Liver (tissue), 9 donors: Measurements from ENCODE around the gene UPF1. TPM values are rescaled to one million over a fixed set of nuclear protein-coding genes. Genes with fewer than 3 reads are reported as not detected.

Experiments used
- DNase-seq: peaks from one replicate; pipeline ENCODE4 v3.0.0-alpha.2; 2017; ENCODE audit warnings: low spot score
- H3K27ac ChIP-seq, 2 donors: one replicate each; pipeline ENCODE4 v1.7.0; 2013; ENCODE audit warnings: inconsistent platforms in 2 of 2, low read length in 2 of 2, control low read depth in 1 of 2, low read depth in 1 of 2, mild to moderate bottlenecking in 1 of 2
- H3K27me3 ChIP-seq, 4 donors: one replicate each; pipeline versions ENCODE4 v1.6.1 to v1.7.0; 2013; ENCODE audit warnings: low read length in 3 of 4, inconsistent platforms in 1 of 4, mild to moderate bottlenecking in 1 of 4, moderate library complexity in 1 of 4; ENCODE audit not compliant: control insufficient read depth in 4 of 4, insufficient read depth in 4 of 4
- H3K36me3 ChIP-seq, 4 donors: one replicate each; pipeline versions ENCODE4 v1.6.1 to v1.7.0; 2013; ENCODE audit warnings: low read length in 3 of 4, mild to moderate bottlenecking in 3 of 4, low read depth in 1 of 4, moderate library complexity in 1 of 4; ENCODE audit not compliant: control insufficient read depth in 4 of 4, insufficient read depth in 3 of 4
- H3K4me1 ChIP-seq, 4 donors: one replicate each; pipeline versions ENCODE4 v1.6.1 to v1.7.0; 2013; ENCODE audit warnings: low read length in 3 of 4, mild to moderate bottlenecking in 3 of 4, moderate library complexity in 1 of 4; ENCODE audit not compliant: control insufficient read depth in 4 of 4, insufficient read depth in 4 of 4
- H3K4me3 ChIP-seq, 3 donors: one replicate each; pipeline versions ENCODE4 v1.6.1 to v1.7.0; 2013; ENCODE audit warnings: low read length in 3 of 3, control low read depth in 1 of 3, low read depth in 1 of 3, mild to moderate bottlenecking in 1 of 3
- H3K9ac ChIP-seq, 2 donors: one replicate each; pipeline ENCODE4 v1.7.0; 2013; ENCODE audit warnings: low read length in 2 of 2, mild to moderate bottlenecking in 2 of 2, moderate library complexity in 2 of 2, control low read depth in 1 of 2, low read depth in 1 of 2
- H3K9me3 ChIP-seq, 4 donors: one replicate each; pipeline versions ENCODE4 v1.6.1 to v1.7.0; 2013; ENCODE audit warnings: low read length in 3 of 4; ENCODE audit not compliant: control insufficient read depth in 4 of 4
- EGR1 ChIP-seq, 2 donors: IDR thresholded peaks; 2 replicates each; pipeline ENCODE4 v1.6.1; 2016 to 2018; ENCODE audit warnings: antibody characterized with exemption in 2 of 2, low read depth in 2 of 2
- FOXA1 ChIP-seq: IDR thresholded peaks from 2 replicates; pipeline ENCODE4 v1.6.1; 2016; ENCODE audit warnings: antibody characterized with exemption
- FOXA2 ChIP-seq: IDR thresholded peaks from 2 replicates; pipeline ENCODE4 v1.6.1; 2016; ENCODE audit warnings: antibody characterized with exemption
- GABPA ChIP-seq, 2 donors: IDR thresholded peaks in 1 of 2; conservative IDR thresholded peaks in 1 of 2; 2 replicates each; pipeline ENCODE4 v1.6.1; 2016; ENCODE audit warnings: antibody characterized with exemption in 2 of 2, mild to moderate bottlenecking in 1 of 2, moderate library complexity in 1 of 2
- HNF4A ChIP-seq, 2 donors: conservative IDR thresholded peaks; 2 replicates each; pipeline ENCODE4 v1.6.1; 2016; ENCODE audit warnings: antibody characterized with exemption in 2 of 2, mild to moderate bottlenecking in 2 of 2
- JUND ChIP-seq, 2 donors: IDR thresholded peaks; 2 replicates each; pipeline ENCODE4 v1.6.1; 2016; ENCODE audit warnings: antibody characterized with exemption in 2 of 2
- NR2F2 ChIP-seq: IDR thresholded peaks from 2 replicates; pipeline ENCODE4 v1.6.1; 2016; ENCODE audit warnings: antibody characterized with exemption
- RAD21 ChIP-seq, 2 donors: IDR thresholded peaks; 2 replicates each; pipeline ENCODE4 v1.6.1; 2016; ENCODE audit warnings: antibody characterized with exemption in 2 of 2, mild to moderate bottlenecking in 2 of 2
- RXRA ChIP-seq, 2 donors: IDR thresholded peaks; 2 replicates each; pipeline ENCODE4 v1.6.1; 2017 to 2018; ENCODE audit warnings: antibody characterized with exemption in 2 of 2, mild to moderate bottlenecking in 1 of 2
- TAF1 ChIP-seq: conservative IDR thresholded peaks from 2 replicates; pipeline ENCODE4 v1.6.1; 2016; ENCODE audit warnings: antibody characterized with exemption, mild to moderate bottlenecking
- YY1 ChIP-seq: IDR thresholded peaks from 2 replicates; pipeline ENCODE4 v1.6.1; 2016; ENCODE audit warnings: antibody characterized with exemption, mild to moderate bottlenecking
- WGBS: extraction: QIAGEN DNeasy Blood & Tissue Kit; methylation state at CpG from one replicate; pipeline ENCODE4 v1.1.7; 2013; 5-methylcytosine and 5-hydroxymethylcytosine counted together
- polyA plus RNA-seq, 2 donors: library from polyadenylated mRNA; stranded (reverse) in 1 of 2; unstranded in 1 of 2; fragments of 200-250 nt in 1 of 2; fragments of >200 nt in 1 of 2; fragmentation: Nextera tagmentation in 1 of 2; extraction: Ambion mirVana in 1 of 2; gene quantifications; one replicate each; pipeline versions ENCODE4 v1.2.1 to v1.2.3, GENCODE V29; 2013 to 2015
- total RNA-seq, 2 donors: library from RNA; depleted of rRNA; stranded (reverse); fragments of >200 nt; gene quantifications; one replicate each; pipeline ENCODE4 v1.2.3, GENCODE V29; 2014
- TF ChIP-seq, protein P1 (sequence below): IDR thresholded peaks from 2 replicates; pipeline ENCODE4 v1.6.1; 2016; ENCODE audit warnings: antibody characterized with exemption
- TF ChIP-seq, protein P2 (sequence below): IDR thresholded peaks from 2 replicates; pipeline ENCODE4 v1.6.1; 2016; ENCODE audit warnings: antibody characterized with exemption, mild to moderate bottlenecking
- TF ChIP-seq, protein P3 (sequence below): IDR thresholded peaks from 2 replicates; pipeline ENCODE4 v1.6.1; 2016; ENCODE audit warnings: antibody characterized with exemption
- TF ChIP-seq, protein P4 (sequence below): fragments of 150-350 bp; IDR thresholded peaks from 2 replicates; pipeline ENCODE4 v1.5.1; 2017; ENCODE audit warnings: improper control_type of control experiment, low read depth, low read length; ENCODE audit not compliant: missing input control
- TF ChIP-seq, protein P5 (sequence below): IDR thresholded peaks from 2 replicates; pipeline ENCODE4 v1.6.1; 2016; ENCODE audit warnings: antibody characterized with exemption
- donor health status: healthy.
- donor health status: healthy.
- donor health status: healthy.
- donor health status: healthy.
- donor health status: healthy.

UPF1 gene
- total and polyA plus RNA-seq, 4 donors = 5.7 to 51.0 (median 35.2) TPM

DNA sequence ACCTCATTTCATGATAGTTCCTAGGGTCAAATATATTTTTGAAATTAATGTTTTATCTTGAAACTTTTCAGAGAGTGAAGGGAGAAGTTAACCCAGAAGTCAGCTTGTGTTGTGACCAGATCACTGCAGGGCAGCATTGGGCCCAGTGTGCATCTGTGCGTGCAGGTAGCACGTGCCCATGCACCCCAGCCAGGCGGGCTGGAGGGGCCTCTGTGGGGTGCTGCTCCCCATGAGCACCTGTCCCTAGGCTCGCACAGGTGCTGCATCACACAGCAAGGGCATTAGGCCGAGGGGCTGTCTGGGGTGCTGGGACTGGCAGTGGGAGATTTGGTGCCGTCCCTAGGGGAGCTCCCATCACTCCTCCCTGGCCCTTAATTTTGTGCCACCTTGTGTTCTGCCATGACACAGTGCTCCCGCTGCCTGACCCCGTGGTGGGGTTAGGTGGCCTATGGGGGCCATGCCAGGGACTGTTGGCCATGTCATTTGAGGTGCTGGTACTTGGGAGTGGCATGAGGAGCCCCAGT lies 13.1 kb downstream of the UPF1 start:
- TF ChIP-seq, protein P1, sequence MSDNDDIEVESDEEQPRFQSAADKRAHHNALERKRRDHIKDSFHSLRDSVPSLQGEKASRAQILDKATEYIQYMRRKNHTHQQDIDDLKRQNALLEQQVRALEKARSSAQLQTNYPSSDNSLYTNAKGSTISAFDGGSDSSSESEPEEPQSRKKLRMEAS = no peak
- no peak for TF ChIP-seq RAD21 (IDR thresholded peaks at IDR 0.05)
- no peak for TF ChIP-seq RXRA (IDR thresholded peaks at IDR 0.05)
- TF ChIP-seq EGR1 (IDR thresholded peaks at IDR 0.05; ENCODE audit: low read depth in 2 of 2) = no peak
- Histone ChIP-seq H3K36me3 (peaks cover 2 to 11% (median 6%) of the 10 kb centered on the region in 4 donors), H3K27me3 (no peaks in the 10 kb centered on the region), H3K4me3 (no peak overlapping the region), H3K9ac (no peak overlapping the region), H3K27ac (no peak overlapping the region), H3K9me3 (no peaks in the 10 kb centered on the region), H3K4me1 (peaks cover 9 to 47% (median 34%) of the 10 kb centered on the region in 4 donors)
- WGBS = 94% methylated on average over 8 of the region's 8 CpGs
- DNase-seq = no peak

DNA sequence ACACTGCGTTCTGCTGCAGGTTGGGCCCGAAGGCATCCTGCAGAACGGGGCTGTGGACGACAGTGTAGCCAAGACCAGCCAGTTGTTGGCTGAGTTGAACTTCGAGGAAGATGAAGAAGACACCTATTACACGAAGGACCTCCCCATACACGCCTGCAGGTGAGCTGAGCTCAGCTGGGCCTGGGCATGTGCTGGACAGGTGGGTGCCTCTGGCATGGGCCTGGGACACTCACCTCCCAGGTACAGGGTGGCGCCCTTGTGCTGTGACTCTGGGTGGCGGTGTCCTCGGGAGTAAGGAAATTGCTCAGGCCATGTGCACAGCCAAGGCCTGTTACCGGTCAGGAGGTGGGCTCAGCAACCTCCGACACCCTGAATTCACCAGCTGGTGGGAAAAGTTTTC lies 14.2 kb downstream of the UPF1 start:
- 87% methylated on average over 12 of the region's 12 CpGs for WGBS

More for the DNA sequence above, 14.2 kb downstream of the UPF1 start:
- H3K36me3 ChIP-seq = peaks cover 11 to 20% (median 14%) of the 10 kb centered on the region in 4 donors
- TF ChIP-seq JUND (IDR thresholded peaks at IDR 0.05) (no peak), FOXA1 (no peak), GABPA (IDR thresholded peaks at IDR 0.05 in 1 of 2, conservative IDR thresholded peaks at IDR 0.05 in 1 of 2) (no peak), NR2F2 (no peak), EGR1 (IDR thresholded peaks at IDR 0.05; ENCODE audit: low read depth in 2 of 2) (no peak), HNF4A (conservative IDR thresholded peaks at IDR 0.05) (no peak), YY1 (no peak), FOXA2 (no peak), TAF1 (no peak)
- TF ChIP-seq, protein P2, sequence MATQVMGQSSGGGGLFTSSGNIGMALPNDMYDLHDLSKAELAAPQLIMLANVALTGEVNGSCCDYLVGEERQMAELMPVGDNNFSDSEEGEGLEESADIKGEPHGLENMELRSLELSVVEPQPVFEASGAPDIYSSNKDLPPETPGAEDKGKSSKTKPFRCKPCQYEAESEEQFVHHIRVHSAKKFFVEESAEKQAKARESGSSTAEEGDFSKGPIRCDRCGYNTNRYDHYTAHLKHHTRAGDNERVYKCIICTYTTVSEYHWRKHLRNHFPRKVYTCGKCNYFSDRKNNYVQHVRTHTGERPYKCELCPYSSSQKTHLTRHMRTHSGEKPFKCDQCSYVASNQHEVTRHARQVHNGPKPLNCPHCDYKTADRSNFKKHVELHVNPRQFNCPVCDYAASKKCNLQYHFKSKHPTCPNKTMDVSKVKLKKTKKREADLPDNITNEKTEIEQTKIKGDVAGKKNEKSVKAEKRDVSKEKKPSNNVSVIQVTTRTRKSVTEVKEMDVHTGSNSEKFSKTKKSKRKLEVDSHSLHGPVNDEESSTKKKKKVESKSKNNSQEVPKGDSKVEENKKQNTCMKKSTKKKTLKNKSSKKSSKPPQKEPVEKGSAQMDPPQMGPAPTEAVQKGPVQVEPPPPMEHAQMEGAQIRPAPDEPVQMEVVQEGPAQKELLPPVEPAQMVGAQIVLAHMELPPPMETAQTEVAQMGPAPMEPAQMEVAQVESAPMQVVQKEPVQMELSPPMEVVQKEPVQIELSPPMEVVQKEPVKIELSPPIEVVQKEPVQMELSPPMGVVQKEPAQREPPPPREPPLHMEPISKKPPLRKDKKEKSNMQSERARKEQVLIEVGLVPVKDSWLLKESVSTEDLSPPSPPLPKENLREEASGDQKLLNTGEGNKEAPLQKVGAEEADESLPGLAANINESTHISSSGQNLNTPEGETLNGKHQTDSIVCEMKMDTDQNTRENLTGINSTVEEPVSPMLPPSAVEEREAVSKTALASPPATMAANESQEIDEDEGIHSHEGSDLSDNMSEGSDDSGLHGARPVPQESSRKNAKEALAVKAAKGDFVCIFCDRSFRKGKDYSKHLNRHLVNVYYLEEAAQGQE = no peak
- TF ChIP-seq, protein P3, sequence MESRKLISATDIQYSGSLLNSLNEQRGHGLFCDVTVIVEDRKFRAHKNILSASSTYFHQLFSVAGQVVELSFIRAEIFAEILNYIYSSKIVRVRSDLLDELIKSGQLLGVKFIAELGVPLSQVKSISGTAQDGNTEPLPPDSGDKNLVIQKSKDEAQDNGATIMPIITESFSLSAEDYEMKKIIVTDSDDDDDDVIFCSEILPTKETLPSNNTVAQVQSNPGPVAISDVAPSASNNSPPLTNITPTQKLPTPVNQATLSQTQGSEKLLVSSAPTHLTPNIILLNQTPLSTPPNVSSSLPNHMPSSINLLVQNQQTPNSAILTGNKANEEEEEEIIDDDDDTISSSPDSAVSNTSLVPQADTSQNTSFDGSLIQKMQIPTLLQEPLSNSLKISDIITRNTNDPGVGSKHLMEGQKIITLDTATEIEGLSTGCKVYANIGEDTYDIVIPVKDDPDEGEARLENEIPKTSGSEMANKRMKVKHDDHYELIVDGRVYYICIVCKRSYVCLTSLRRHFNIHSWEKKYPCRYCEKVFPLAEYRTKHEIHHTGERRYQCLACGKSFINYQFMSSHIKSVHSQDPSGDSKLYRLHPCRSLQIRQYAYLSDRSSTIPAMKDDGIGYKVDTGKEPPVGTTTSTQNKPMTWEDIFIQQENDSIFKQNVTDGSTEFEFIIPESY = no peak
- TF ChIP-seq, protein P4, sequence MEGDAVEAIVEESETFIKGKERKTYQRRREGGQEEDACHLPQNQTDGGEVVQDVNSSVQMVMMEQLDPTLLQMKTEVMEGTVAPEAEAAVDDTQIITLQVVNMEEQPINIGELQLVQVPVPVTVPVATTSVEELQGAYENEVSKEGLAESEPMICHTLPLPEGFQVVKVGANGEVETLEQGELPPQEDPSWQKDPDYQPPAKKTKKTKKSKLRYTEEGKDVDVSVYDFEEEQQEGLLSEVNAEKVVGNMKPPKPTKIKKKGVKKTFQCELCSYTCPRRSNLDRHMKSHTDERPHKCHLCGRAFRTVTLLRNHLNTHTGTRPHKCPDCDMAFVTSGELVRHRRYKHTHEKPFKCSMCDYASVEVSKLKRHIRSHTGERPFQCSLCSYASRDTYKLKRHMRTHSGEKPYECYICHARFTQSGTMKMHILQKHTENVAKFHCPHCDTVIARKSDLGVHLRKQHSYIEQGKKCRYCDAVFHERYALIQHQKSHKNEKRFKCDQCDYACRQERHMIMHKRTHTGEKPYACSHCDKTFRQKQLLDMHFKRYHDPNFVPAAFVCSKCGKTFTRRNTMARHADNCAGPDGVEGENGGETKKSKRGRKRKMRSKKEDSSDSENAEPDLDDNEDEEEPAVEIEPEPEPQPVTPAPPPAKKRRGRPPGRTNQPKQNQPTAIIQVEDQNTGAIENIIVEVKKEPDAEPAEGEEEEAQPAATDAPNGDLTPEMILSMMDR = no peak
- TF ChIP-seq, protein P5, sequence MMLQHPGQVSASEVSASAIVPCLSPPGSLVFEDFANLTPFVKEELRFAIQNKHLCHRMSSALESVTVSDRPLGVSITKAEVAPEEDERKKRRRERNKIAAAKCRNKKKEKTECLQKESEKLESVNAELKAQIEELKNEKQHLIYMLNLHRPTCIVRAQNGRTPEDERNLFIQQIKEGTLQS = no peak
- no peaks in the 10 kb centered on the region for H3K27me3 ChIP-seq
- no peak overlapping the region for H3K27ac ChIP-seq
- peaks cover 0 to 38% (median 24%) of the 10 kb centered on the region in 4 donors for H3K4me1 ChIP-seq
- H3K9me3 ChIP-seq = no peaks in the 10 kb centered on the region
- H3K9ac ChIP-seq = no peak overlapping the region
- no peak overlapping the region for H3K4me3 ChIP-seq
- DNase-seq = no peak
